Ishikawa (cell line): ENCODE results near the gene OGFR.

Experiments used
- CEBPB ChIP-seq: IDR thresholded peaks from 2 replicates; pipeline ENCODE4 v1.6.1; 2012
- CREB1 ChIP-seq: IDR thresholded peaks from 2 replicates; pipeline ENCODE4 v1.6.1; 2012; ENCODE audit warnings: low read depth
- EGR1 ChIP-seq: IDR thresholded peaks from 2 replicates; pipeline ENCODE4 v1.6.1; 2012
- EP300 ChIP-seq: IDR thresholded peaks from 2 replicates; pipeline ENCODE4 v1.6.1; 2012; ENCODE audit warnings: borderline replicate concordance
- FOXM1 ChIP-seq: IDR thresholded peaks from 2 replicates; pipeline ENCODE4 v1.6.1; 2012; ENCODE audit warnings: low read depth, borderline replicate concordance
- MAX ChIP-seq: IDR thresholded peaks from 2 replicates; pipeline ENCODE4 v1.6.1; 2012
- NFIC ChIP-seq: IDR thresholded peaks from 2 replicates; pipeline ENCODE4 v1.6.1; 2012
- RAD21 ChIP-seq: IDR thresholded peaks from 2 replicates; pipeline ENCODE4 v1.6.1; 2012; ENCODE audit warnings: low read depth
- REST ChIP-seq: IDR thresholded peaks from 2 replicates; pipeline ENCODE4 v1.6.1; 2012; ENCODE audit warnings: low read depth, mild to moderate bottlenecking
- TAF1 ChIP-seq: IDR thresholded peaks from 2 replicates; pipeline ENCODE4 v1.6.1; 2012; ENCODE audit warnings: low read depth, mild to moderate bottlenecking
- TCF12 ChIP-seq: IDR thresholded peaks from 2 replicates; pipeline ENCODE4 v1.6.1; 2012; ENCODE audit warnings: low read depth
- TEAD4 ChIP-seq: IDR thresholded peaks from 2 replicates; pipeline ENCODE4 v1.6.1; 2012
- USF1 ChIP-seq: IDR thresholded peaks from 2 replicates; pipeline ENCODE4 v1.6.1; 2012
- YY1 ChIP-seq: IDR thresholded peaks from 2 replicates; pipeline ENCODE4 v1.6.1; 2012; ENCODE audit warnings: low read depth
- ZBTB7A ChIP-seq: IDR thresholded peaks from 2 replicates; pipeline ENCODE4 v1.6.1; 2012; ENCODE audit warnings: low read depth

Gene OGFR

GRCh38 chr20:62814060-62814708, 9.5 kb downstream of the OGFR start:
- TF ChIP-seq EGR1 (no peak), NFIC (no peak)

- TF ChIP-seq YY1 (no peak), MAX (no peak), RAD21 (no peak)
Measured at GRCh38 chr20:62814709-62815065, 10.1 kb downstream of the OGFR start.

GRCh38 chr20:62815066-62815991, 10.7 kb downstream of the OGFR start:
- TF ChIP-seq EP300 (no peak), TEAD4 (no peak), ZBTB7A (peak; percentile 80)

- 0 out of 2 replicates have a peak, but pooled peaks have one; percentile 8 for TF ChIP-seq REST
- TF ChIP-seq CEBPB = no peak
- no peak for TF ChIP-seq MAX
- no peak for TF ChIP-seq NFIC
- TF ChIP-seq EGR1 = 0 out of 2 replicates have a peak, but pooled peaks have one; percentile 11
Measured at GRCh38 chr20:62816031-62816883, 11.6 kb downstream of the OGFR start.

- TF ChIP-seq MAX (no peak), TCF12 (no peak), TAF1 (0 out of 2 replicates have a peak, but pooled peaks have one; percentile 1), RAD21 (no peak), NFIC (no peak)
Measured at GRCh38 chr20:62816884-62817873, 12.5 kb downstream of the OGFR start, which contains the start of gene COL9A3. Gene COL9A3 (plus strand): TSS chr20:62817050. CDS start chr20:62817065, 15 bp downstream.

- no peak for TF ChIP-seq FOXM1
- TF ChIP-seq REST = no peak
- TF ChIP-seq MAX = no peak
- TF ChIP-seq CEBPB = no peak
- no peak for TF ChIP-seq CREB1
- no peak for TF ChIP-seq TCF12
- no peak for TF ChIP-seq NFIC
- TF ChIP-seq YY1 = no peak
- no peak for TF ChIP-seq USF1
- TF ChIP-seq TAF1 = peak; percentile 1; the same call in 1 of the 2 replicates
- TF ChIP-seq ZBTB7A = peak; percentile 51; the same call in 1 of the 2 replicates
- TF ChIP-seq EP300 = no peak
- no peak for TF ChIP-seq TEAD4
Measured at GRCh38 chr20:62817975-62818591, 13.4 kb downstream of the OGFR start.
